ENCODE data around the gene SERF1A.
"Not testable (repeated sequence)": the region's sequence is repeated elsewhere in the genome, so short reads cannot be mapped to it uniquely, and the experiment has no call there.

GRCh38 chr5:70900533-70901271 is at the start of gene SERF1A:
- TF ChIP-seq POLR2AphosphoS5, POLR2A (IDR thresholded peaks at IDR 0.05): not testable (repeated sequence)
